ENCODE measurements around the gene HHIPL1.

The HHIPL1 gene

DNA sequence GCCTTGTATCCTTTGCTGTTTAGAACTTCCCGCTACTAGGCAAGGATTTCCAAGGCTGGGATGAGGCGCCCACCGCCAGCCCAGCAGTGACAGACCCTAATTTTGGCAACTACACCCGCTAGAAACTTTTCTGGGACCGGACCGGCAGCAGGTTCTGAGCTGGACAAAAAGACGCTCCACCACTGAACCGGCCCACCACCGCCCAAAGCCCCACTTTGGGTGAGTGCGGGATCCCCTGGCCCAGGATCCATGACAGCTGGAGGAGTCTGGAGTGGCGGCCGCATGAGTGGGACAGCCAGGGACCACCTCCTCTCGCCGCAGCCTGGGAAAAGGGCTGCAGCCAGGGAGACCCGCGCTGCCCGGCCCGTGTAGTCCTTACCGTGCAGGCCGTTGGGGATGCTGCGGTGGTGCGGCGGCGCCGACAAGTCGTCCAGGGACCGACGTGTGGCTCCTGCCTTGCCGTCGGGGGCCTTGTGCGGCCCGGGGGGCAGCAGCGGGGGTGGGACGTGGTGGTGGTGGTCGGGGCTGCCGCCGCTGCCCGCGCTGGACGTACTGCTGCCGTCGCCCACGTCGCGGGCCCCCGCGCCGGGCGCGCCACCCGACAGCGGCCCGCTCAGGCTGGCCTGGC lies 42.0 kb upstream of the HHIPL1 start:
- Histone ChIP-seq H3K9me3 (ENCODE audit: severe bottlenecking) (no peaks in the 10 kb centered on the region), H3K4me3 (ENCODE audit: low read depth, low read length) (peak overlapping the region; percentile 72), H3K27ac (peak overlapping the region; percentile 30), H3K27me3 (ENCODE audit: insufficient read depth, low read depth, severe bottlenecking) (no peaks in the 10 kb centered on the region), H3K36me3 (peaks cover 41% of the 10 kb centered on the region)
- TF ChIP-seq, protein P1, sequence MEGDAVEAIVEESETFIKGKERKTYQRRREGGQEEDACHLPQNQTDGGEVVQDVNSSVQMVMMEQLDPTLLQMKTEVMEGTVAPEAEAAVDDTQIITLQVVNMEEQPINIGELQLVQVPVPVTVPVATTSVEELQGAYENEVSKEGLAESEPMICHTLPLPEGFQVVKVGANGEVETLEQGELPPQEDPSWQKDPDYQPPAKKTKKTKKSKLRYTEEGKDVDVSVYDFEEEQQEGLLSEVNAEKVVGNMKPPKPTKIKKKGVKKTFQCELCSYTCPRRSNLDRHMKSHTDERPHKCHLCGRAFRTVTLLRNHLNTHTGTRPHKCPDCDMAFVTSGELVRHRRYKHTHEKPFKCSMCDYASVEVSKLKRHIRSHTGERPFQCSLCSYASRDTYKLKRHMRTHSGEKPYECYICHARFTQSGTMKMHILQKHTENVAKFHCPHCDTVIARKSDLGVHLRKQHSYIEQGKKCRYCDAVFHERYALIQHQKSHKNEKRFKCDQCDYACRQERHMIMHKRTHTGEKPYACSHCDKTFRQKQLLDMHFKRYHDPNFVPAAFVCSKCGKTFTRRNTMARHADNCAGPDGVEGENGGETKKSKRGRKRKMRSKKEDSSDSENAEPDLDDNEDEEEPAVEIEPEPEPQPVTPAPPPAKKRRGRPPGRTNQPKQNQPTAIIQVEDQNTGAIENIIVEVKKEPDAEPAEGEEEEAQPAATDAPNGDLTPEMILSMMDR (IDR thresholded peaks at IDR 0.05; ENCODE audit: low read depth, low read length): no peak
- DNase-seq: no peak

DNA sequence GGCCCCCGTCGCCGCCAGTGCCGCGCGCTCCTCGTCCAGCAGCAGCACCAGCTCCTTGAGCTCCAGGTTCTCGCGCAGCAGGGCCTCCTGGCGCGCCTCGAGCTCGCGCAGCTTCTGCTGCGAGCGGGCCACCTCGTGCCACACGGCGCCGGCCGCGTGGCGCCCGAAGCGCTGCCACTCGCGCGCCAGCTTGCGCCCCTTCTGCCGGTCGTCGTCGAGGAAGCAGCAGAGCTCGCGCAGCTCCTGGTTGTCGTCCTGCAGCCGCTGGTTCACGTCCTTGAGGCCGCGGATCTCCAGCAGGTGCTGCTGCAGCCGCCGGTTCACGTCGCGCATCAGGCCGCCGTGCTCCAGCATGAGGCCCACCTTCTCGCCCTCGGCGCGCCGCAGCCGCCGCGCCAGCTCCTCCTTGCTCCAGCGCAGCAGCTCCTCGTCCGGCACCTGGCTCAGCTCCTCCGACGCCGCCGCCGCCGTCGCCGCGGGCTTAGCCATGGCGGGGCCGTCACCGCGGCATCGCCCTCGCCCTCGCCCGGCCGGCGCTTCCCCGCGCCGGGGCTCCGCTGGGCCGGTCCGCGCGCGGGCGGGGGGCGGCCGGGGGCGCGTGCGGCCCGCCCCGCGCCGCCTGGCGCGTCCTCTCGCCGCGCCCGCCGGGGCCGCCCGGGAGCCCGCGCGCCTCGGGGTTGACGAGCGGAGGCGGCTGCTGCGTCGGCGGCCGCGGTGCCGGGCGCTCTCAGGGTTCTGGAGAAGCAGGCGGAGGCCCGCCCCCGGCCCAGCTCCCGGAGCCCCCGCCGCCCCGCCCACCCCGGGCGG lies 41.3 kb upstream of the HHIPL1 start, which contains the start of gene CCDC85C:
Gene CCDC85C (minus strand): TSS at position 737 of the 807 bp plus-strand sequence. CDS start 248 bp downstream, at position 489.
- TF ChIP-seq, protein P1 (IDR thresholded peaks at IDR 0.05; ENCODE audit: low read depth, low read length): no peak
- H3K27ac ChIP-seq: peak within 1 kb of the TSS; percentile 99
- H3K27me3 ChIP-seq (ENCODE audit: insufficient read depth, low read depth, severe bottlenecking): no peaks in the 10 kb centered on the region
- peaks cover 40% of the 10 kb centered on the region for H3K36me3 ChIP-seq
- peak; percentile 29 for DNase-seq
- no peaks in the 10 kb centered on the region for H3K9me3 ChIP-seq (ENCODE audit: severe bottlenecking)
- H3K4me3 ChIP-seq (ENCODE audit: low read depth, low read length): peak within 1 kb of the TSS; percentile 93

DNA sequence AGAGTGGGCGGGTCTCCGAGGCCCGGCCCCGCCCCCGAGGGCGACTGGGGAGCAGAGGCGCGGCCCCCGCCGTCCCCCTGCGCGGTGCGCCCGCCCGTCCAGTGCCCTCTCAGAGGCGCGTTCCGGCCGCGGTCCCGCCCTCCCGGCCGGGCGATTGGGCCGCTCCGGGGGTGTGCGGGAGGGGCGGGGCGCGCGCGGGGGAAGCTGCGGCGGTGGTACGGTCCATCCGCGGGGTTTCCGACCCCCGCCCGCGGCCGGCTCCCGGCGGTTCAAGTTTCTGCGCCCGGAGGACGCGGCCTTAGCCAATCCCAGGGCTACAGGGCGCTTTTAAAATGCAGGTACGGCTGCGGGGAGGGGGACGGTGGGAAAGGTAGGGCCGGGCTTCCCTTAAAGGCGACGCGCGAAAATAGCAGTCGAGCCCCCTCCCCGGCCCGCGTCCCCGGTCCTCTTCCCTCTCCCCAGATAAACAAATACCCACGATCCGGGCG lies 40.6 kb upstream of the HHIPL1 start:
- H3K9me3 ChIP-seq (ENCODE audit: severe bottlenecking): no peaks in the 10 kb centered on the region
- H3K27me3 ChIP-seq (ENCODE audit: insufficient read depth, low read depth, severe bottlenecking): no peaks in the 10 kb centered on the region
- DNase-seq: peak; percentile 95
- H3K4me3 ChIP-seq (ENCODE audit: low read depth, low read length): peak overlapping the region; percentile 93
- peaks cover 35% of the 10 kb centered on the region for H3K36me3 ChIP-seq
- TF ChIP-seq, protein P1 (IDR thresholded peaks at IDR 0.05; ENCODE audit: low read depth, low read length): no peak
- peak overlapping the region; percentile 99 for H3K27ac ChIP-seq

DNA sequence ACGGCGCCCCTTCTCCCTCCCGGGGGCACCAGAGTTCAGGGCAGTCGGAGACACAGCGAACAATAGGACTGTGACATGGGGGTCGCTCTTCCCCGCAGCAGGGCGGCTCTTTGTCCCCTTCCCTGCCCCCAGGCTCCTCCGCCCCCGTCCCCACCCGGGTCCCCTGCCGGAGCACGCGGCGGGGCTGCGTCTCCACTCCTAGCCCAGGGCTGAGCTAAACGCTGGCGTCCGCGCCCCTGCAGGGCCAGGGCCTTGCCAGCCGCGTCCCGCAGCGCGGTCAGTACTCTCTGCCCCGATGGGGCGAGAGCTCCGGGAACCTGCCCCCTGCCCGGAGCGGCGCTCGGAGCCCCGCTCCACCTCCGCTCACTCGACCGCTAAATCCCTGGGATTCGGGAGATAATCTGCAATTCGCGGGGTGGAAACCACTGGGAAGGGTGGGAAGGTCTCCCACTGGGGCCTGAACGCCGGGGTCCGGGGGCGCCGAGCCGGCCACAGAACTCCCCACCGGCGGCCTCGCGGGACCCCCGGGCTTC lies 40.1 kb upstream of the HHIPL1 start:
- peak; percentile 62 for DNase-seq
- TF ChIP-seq, protein P1 (IDR thresholded peaks at IDR 0.05; ENCODE audit: low read depth, low read length): no peak
- Histone ChIP-seq H3K4me3 (ENCODE audit: low read depth, low read length) (peak overlapping the region; percentile 93), H3K27me3 (ENCODE audit: insufficient read depth, low read depth, severe bottlenecking) (no peaks in the 10 kb centered on the region), H3K9me3 (ENCODE audit: severe bottlenecking) (no peaks in the 10 kb centered on the region), H3K27ac (peak overlapping the region; percentile 99), H3K36me3 (peaks cover 30% of the 10 kb centered on the region)

DNA sequence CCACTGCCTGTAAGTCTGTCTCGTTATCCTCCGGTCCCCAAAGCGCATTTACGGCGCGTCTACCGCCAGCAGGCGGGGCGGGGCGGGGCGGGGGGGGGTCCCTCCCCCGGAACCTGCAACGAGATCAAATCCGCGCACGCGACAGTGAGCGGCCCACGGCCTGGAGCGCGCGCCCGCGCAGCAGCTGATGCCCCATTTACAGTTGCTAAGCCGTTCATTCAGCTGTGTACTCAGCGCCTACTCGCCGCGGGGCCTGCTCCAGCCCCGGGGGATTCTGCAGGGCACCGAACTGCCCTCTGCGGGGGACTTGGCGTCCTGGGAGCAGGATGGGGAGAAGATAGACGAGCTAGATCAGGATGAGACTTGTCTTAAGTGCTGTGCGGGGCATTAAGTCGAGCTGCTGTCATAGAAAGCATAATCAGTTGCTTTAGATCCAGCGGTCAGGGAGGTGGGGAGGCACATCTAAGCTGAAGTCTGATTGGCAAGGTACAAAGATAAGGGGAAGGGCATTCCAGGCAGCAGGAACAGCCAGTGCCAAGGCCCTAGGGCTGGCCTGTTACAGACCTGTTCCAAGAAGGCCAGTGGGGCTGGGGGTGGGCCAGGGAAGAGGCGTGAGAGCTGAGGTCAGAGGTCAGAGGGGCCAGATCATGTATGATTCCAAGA lies 39.5 kb upstream of the HHIPL1 start:
- Histone ChIP-seq H3K27ac (peak overlapping the region; percentile 99), H3K4me3 (ENCODE audit: low read depth, low read length) (peak overlapping the region; percentile 93), H3K27me3 (ENCODE audit: insufficient read depth, low read depth, severe bottlenecking) (no peaks in the 10 kb centered on the region), H3K9me3 (ENCODE audit: severe bottlenecking) (no peaks in the 10 kb centered on the region), H3K36me3 (peaks cover 24% of the 10 kb centered on the region)
- DNase-seq: peak; percentile 89
- TF ChIP-seq, protein P1 (IDR thresholded peaks at IDR 0.05; ENCODE audit: low read depth, low read length): no peak

Measured in WERI-Rb-1 (cell line).